Activated T-helper 9 cell treated with anti-CD3 and anti-CD28 coated beads, Interleukin-2, amount 50 U/mL, for 16 hours (primary cell): ENCODE data around the gene SPDYE1.

Experiments
- DNase-seq: peaks from one replicate; pipeline ENCODE4 v3.0.0-alpha.2; 2020; ENCODE audit warnings: low read depth

Gene SPDYE1

GRCh38 chr7:44044315-44045225 is 46.9 kb downstream of the SPDYE1 start, which contains the start of gene DBNL:
DBNL (plus strand) TSS chr7:44044702; CDS start chr7:44044738, 36 bp downstream.
- peak; percentile 90 for DNase-seq

- no peak for DNase-seq
These were observed 47.7 kb downstream of the SPDYE1 start for GRCh38 chr7:44045226-44046014.

GRCh38 chr7:44046321-44047061 is 48.8 kb downstream of the SPDYE1 start:
- DNase-seq: no peak

GRCh38 chr7:44048031-44048795 is 50.5 kb downstream of the SPDYE1 start:
- no peak for DNase-seq

- no peak for DNase-seq
These were observed 52.6 kb downstream of the SPDYE1 start for GRCh38 chr7:44050121-44050914.

GRCh38 chr7:44050915-44051560 is 53.3 kb downstream of the SPDYE1 start:
- DNase-seq: no peak

GRCh38 chr7:44051611-44052220 is 54.0 kb downstream of the SPDYE1 start:
- no peak for DNase-seq

- DNase-seq: no peak
These were observed 55.2 kb downstream of the SPDYE1 start for GRCh38 chr7:44052771-44053365.

GRCh38 chr7:44056681-44057080 is 59.0 kb downstream of the SPDYE1 start:
- no peak for DNase-seq

GRCh38 chr7:44057181-44057848 is 59.6 kb downstream of the SPDYE1 start:
- no peak for DNase-seq

GRCh38 chr7:44057849-44058758 is 60.4 kb downstream of the SPDYE1 start:
- DNase-seq: no peak

- DNase-seq: no peak
These were observed 61.1 kb downstream of the SPDYE1 start for GRCh38 chr7:44058759-44059218.

- no peak for DNase-seq
These were observed 61.8 kb downstream of the SPDYE1 start for GRCh38 chr7:44059219-44060090.
